Bronchial epithelial cell (primary cell): ENCODE measurements around the gene ZNRF3. TPM values are rescaled to one million over a fixed set of nuclear protein-coding genes. Genes with fewer than 3 reads are reported as not detected.
A peak's percentile ranks its signal among the peaks of the same experiment; 100 is the strongest.

Experiments
- DNase-seq: peaks from one replicate; pipeline ENCODE4 v3.0.0-alpha.2; 2010; ENCODE audit warnings: low read depth
- FAIRE-seq: peaks from 2 replicates; lab custom pipeline; 2011; peaks lifted over from hg19 to GRCh38; lab: Jason Lieb, UNC
- H3K27me3 ChIP-seq: 2 replicates; pipeline ENCODE4 v1.5.1; 2011; ENCODE audit warnings: low read length; ENCODE audit not compliant: control insufficient read depth, insufficient read depth
- H3K36me3 ChIP-seq: 2 replicates; pipeline ENCODE4 v1.5.1; 2011; ENCODE audit warnings: low read length; ENCODE audit not compliant: control insufficient read depth, insufficient read depth
- H3K4me3 ChIP-seq: 2 replicates; pipeline ENCODE4 v1.5.1; 2011; ENCODE audit warnings: mild to moderate bottlenecking, low read depth, low read length, control low read depth
- total RNA-seq: library from RNA; depleted of rRNA; stranded (reverse); fragments of >200 nt; gene quantifications from 2 replicates; pipeline ENCODE4 v1.2.1, GENCODE V29; 2014
- TF ChIP-seq, protein P1 (sequence below): IDR thresholded peaks from 2 replicates; pipeline ENCODE4 v1.5.1; 2011; ENCODE audit warnings: mild to moderate bottlenecking, moderate library complexity, low read length, control low read depth, inconsistent platforms; ENCODE audit not compliant: insufficient read depth, severe bottlenecking

ZNRF3 gene
- total RNA-seq, 1 donor from 2014 or later: 3.4 TPM

DNA sequence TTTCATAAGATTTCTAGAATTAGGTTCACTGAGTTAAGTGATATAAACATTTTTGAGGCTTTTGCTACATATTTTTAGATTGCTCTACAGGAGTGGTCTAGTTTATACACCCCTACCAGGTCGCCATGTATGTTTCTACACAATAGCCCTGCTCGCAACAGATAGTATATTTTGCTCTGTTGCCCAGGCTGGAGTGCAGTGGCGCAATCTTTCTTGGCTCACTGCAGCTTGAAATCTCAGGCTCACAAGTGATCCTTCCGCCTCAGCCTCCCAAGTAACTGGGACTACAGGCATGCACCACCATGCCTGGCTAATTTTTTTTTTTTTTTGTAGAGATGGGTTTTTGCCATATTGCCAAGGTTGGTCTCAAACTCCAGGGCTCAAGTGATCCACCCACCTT is 10.4 kb downstream of the ZNRF3 start:
- Histone ChIP-seq H3K36me3 (no peaks in the 10 kb centered on the region), H3K4me3 (no peak overlapping the region), H3K27me3 (no peaks in the 10 kb centered on the region)
- DNase-seq (no peak), FAIRE-seq (no peak)
- TF ChIP-seq, protein P1, sequence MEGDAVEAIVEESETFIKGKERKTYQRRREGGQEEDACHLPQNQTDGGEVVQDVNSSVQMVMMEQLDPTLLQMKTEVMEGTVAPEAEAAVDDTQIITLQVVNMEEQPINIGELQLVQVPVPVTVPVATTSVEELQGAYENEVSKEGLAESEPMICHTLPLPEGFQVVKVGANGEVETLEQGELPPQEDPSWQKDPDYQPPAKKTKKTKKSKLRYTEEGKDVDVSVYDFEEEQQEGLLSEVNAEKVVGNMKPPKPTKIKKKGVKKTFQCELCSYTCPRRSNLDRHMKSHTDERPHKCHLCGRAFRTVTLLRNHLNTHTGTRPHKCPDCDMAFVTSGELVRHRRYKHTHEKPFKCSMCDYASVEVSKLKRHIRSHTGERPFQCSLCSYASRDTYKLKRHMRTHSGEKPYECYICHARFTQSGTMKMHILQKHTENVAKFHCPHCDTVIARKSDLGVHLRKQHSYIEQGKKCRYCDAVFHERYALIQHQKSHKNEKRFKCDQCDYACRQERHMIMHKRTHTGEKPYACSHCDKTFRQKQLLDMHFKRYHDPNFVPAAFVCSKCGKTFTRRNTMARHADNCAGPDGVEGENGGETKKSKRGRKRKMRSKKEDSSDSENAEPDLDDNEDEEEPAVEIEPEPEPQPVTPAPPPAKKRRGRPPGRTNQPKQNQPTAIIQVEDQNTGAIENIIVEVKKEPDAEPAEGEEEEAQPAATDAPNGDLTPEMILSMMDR: no peak

GRCh38 chr22:28894334-28894733 is 11.0 kb downstream of the ZNRF3 start:
- TF ChIP-seq, protein P1: no peak
- DNase-seq (peak; percentile 89), FAIRE-seq (no peak)
- Histone ChIP-seq H3K4me3 (no peak overlapping the region), H3K27me3 (no peaks in the 10 kb centered on the region), H3K36me3 (no peaks in the 10 kb centered on the region)

- Histone ChIP-seq H3K4me3 (no peak overlapping the region), H3K36me3 (no peaks in the 10 kb centered on the region), H3K27me3 (no peaks in the 10 kb centered on the region)
- TF ChIP-seq, protein P1: no peak
- peak; percentile 58 for FAIRE-seq
- no peak for DNase-seq
Measured at GRCh38 chr22:28894807-28895206, 11.4 kb downstream of the ZNRF3 start.

DNA sequence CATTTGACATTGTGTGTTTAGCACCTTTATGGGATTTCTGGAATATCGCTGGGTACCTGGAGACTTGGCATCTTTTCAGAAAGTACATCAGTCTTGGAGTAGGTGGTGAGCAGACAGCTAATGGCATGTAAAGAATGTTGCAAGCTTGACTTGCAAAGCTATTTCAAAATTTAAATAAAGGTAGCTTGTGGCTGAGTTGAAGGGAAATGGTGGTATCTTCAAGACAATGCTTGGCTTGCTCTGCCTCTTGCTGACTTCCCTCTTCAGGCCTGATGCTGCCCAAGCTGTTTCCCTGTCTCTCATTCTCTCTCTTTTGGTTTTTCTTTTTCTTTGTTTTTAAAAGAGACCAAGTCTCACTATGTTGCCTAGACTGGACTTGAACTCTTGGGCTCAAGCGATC is 13.2 kb downstream of the ZNRF3 start:
- Histone ChIP-seq H3K4me3 (no peak overlapping the region), H3K36me3 (no peaks in the 10 kb centered on the region), H3K27me3 (no peaks in the 10 kb centered on the region)
- TF ChIP-seq, protein P1: no peak
- DNase-seq (peak; percentile 52), FAIRE-seq (no peak)

DNA sequence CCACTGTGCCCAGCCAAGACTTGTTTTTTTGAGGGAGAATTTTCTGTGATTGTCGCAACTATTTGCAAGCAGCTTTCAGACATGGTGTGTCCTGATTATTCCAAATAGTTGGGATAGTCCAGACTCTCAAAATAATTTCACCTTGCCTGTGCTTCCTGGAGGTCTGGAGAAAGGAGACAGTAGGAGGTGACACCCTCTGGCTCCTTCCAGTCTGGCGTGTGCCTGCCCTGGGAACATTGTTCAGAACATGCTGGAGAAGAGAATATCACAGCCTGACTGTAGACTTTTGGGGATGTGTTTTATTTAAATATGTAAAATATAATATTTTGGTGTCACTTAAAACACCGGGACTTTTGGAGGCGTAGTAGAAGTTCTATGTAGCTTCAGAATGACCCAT is 14.9 kb downstream of the ZNRF3 start:
- H3K4me3 ChIP-seq: no peak overlapping the region
- TF ChIP-seq, protein P1: no peak
- no peaks in the 10 kb centered on the region for H3K36me3 ChIP-seq
- FAIRE-seq: no peak
- no peaks in the 10 kb centered on the region for H3K27me3 ChIP-seq
- DNase-seq: no peak

DNA sequence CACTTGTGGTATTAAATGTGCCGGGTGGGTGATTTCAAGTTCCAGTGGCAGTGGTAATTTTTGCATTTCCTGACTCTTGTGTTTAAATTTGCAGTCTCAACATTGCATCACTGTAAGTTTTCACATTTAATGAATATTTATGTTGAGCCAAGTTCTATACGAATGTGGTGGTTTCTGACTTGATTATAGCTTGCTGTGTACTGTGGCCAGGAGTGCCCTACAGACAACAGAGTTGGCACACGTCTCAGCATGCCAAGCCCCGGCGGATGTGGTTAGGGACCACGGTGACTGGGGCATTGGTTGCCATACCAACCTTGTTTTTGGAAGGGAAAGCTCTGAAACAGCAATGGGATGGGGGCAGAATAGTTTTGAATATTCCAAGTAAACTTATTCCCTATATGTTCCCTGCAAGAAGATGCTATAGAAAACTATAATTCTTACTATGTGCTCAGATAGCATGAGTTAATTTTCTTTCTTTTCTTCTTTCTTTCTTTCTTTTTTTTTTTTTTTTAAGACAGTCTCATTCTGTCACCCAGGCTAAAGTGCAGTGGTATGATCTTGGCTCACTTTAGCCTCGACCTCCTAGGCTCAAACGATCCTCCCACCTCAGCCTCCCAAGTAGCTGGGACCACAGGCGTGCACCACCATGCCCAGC is 16.0 kb downstream of the ZNRF3 start:
- peak; percentile 82 for DNase-seq
- no peak for FAIRE-seq
- TF ChIP-seq, protein P1: no peak
- Histone ChIP-seq H3K27me3 (no peaks in the 10 kb centered on the region), H3K4me3 (no peak overlapping the region), H3K36me3 (no peaks in the 10 kb centered on the region)
